Astrocyte (in vitro differentiated cells and primary cell): ENCODE data around the gene CPPED1. TPM values are rescaled to one million over a fixed set of nuclear protein-coding genes. Genes with fewer than 3 reads are reported as not detected.

Experiments used
- DNase-seq: peaks from one replicate; pipeline ENCODE4 v3.0.0-alpha.2; 2010; ENCODE audit warnings: low read depth
- FAIRE-seq: peaks from 2 replicates; lab custom pipeline; 2011; peaks lifted over from hg19 to GRCh38; lab: Jason Lieb, UNC
- H2AFZ ChIP-seq: 2 replicates; pipeline ENCODE4 v1.6.0; 2012; ENCODE audit warnings: low read depth, low read length, inconsistent platforms
- H3K27ac ChIP-seq: 2 replicates; pipeline ENCODE4 v1.5.1; 2011; ENCODE audit warnings: low read depth, low read length, inconsistent platforms
- H3K27me3 ChIP-seq: 2 replicates; pipeline ENCODE4 v1.6.0; 2011; ENCODE audit warnings: low read length, inconsistent platforms; ENCODE audit not compliant: insufficient read depth
- H3K36me3 ChIP-seq: 2 replicates; pipeline ENCODE4 v1.5.1; 2011; ENCODE audit warnings: low read length, inconsistent platforms; ENCODE audit not compliant: insufficient read depth
- H3K4me1 ChIP-seq: 2 replicates; pipeline ENCODE4 v1.5.1; 2011; ENCODE audit warnings: low read length, inconsistent platforms; ENCODE audit not compliant: insufficient read depth
- H3K4me2 ChIP-seq: 2 replicates; pipeline ENCODE4 v1.6.0; 2012; ENCODE audit warnings: low read length, inconsistent platforms
- H3K4me3 ChIP-seq: 2 replicates; pipeline ENCODE4 v1.5.1; 2011; ENCODE audit warnings: low read depth, mild to moderate bottlenecking, low read length, inconsistent platforms; ENCODE audit not compliant: insufficient read depth
- H3K79me2 ChIP-seq: 2 replicates; pipeline ENCODE4 v1.6.0; 2012; ENCODE audit warnings: mild to moderate bottlenecking, low read length, inconsistent platforms; ENCODE audit not compliant: insufficient read depth
- H3K9ac ChIP-seq: 2 replicates; pipeline ENCODE4 v1.6.0; 2012; ENCODE audit warnings: mild to moderate bottlenecking, low read length, inconsistent platforms
- H3K9me3 ChIP-seq: 2 replicates; pipeline ENCODE4 v1.5.1; 2012; ENCODE audit warnings: low read depth, mild to moderate bottlenecking, low read length, inconsistent platforms; ENCODE audit not compliant: insufficient read depth
- H4K20me1 ChIP-seq: 2 replicates; pipeline ENCODE4 v1.6.0; 2012; ENCODE audit warnings: low read length, inconsistent platforms; ENCODE audit not compliant: insufficient read depth
- H3K27ac Mint-ChIP-seq: one replicate; pipeline ENCODE4 v1.8.0; 2021; ENCODE audit warnings: mild to moderate bottlenecking, mixed read lengths; ENCODE audit not compliant: unreplicated experiment
- H3K27me3 Mint-ChIP-seq: one replicate; pipeline ENCODE4 v1.8.0; 2021; ENCODE audit warnings: low read depth, mixed read lengths; ENCODE audit not compliant: unreplicated experiment
- H3K36me3 Mint-ChIP-seq: one replicate; pipeline ENCODE4 v1.8.0; 2021; ENCODE audit warnings: low read depth, mixed read lengths; ENCODE audit not compliant: unreplicated experiment
- H3K4me1 Mint-ChIP-seq: one replicate; pipeline ENCODE4 v1.8.0; 2021; ENCODE audit warnings: low read depth, mixed read lengths; ENCODE audit not compliant: unreplicated experiment
- H3K4me3 Mint-ChIP-seq: one replicate; pipeline ENCODE4 v1.8.0; 2021; ENCODE audit warnings: mild to moderate bottlenecking, moderate library complexity, mixed read lengths; ENCODE audit not compliant: unreplicated experiment
- H3K9me3 Mint-ChIP-seq: one replicate; pipeline ENCODE4 v1.8.0; 2021; ENCODE audit warnings: mild to moderate bottlenecking, mixed read lengths; ENCODE audit not compliant: unreplicated experiment
- CTCF ChIP-seq: IDR thresholded peaks from 2 replicates; pipeline ENCODE4 v1.5.1; 2011; ENCODE audit warnings: low read depth, mild to moderate bottlenecking, inconsistent platforms, low read length, moderate library complexity; ENCODE audit not compliant: insufficient read depth
- EZH2 ChIP-seq: IDR thresholded peaks from 2 replicates; pipeline ENCODE4 v1.6.1; 2012; ENCODE audit warnings: mild to moderate bottlenecking, low read length, inconsistent platforms; ENCODE audit not compliant: insufficient read depth
- total RNA-seq: library from RNA; stranded (reverse); gene quantifications from 2 replicates; pipeline ENCODE4 v1.2.1, GENCODE V29; 2021

The CPPED1 gene
- total RNA-seq, 1 donor from 2014 or later: 28.5 TPM

GRCh38 chr16:12811441-12812383 is 8.0 kb upstream of the CPPED1 start:
- H3K36me3 ChIP-seq: no peaks in the 10 kb centered on the region
- Mint-ChIP-seq H3K4me3 (no peak overlapping the region), H3K27ac (no peak overlapping the region), H3K27me3 (no peaks in the 10 kb centered on the region), H3K9me3 (peaks cover 7% of the 10 kb centered on the region), H3K36me3 (no peaks in the 10 kb centered on the region), H3K4me1 (no peaks in the 10 kb centered on the region)
- no peak overlapping the region for H2AFZ ChIP-seq
- H3K4me3 ChIP-seq: no peak overlapping the region
- no peak for TF ChIP-seq CTCF
- no peak for TF ChIP-seq EZH2
- no peak for DNase-seq
- no peaks in the 10 kb centered on the region for H3K27me3 ChIP-seq
- H3K4me1 ChIP-seq: no peaks in the 10 kb centered on the region
- no peaks in the 10 kb centered on the region for H3K79me2 ChIP-seq
- no peak overlapping the region for H3K27ac ChIP-seq
- H3K9me3 ChIP-seq: no peaks in the 10 kb centered on the region
- H3K4me2 ChIP-seq: no peak overlapping the region
- no peak for FAIRE-seq
- no peak overlapping the region for H3K9ac ChIP-seq
- H4K20me1 ChIP-seq: no peaks in the 10 kb centered on the region

- Histone ChIP-seq H3K9me3 (no peaks in the 10 kb centered on the region), H3K4me3 (no peak overlapping the region), H2AFZ (no peak overlapping the region), H3K4me2 (no peak overlapping the region), H3K27ac (no peak overlapping the region), H3K79me2 (peaks cover 20% of the 10 kb centered on the region), H3K27me3 (no peaks in the 10 kb centered on the region), H3K4me1 (peaks cover 21% of the 10 kb centered on the region), H3K36me3 (no peaks in the 10 kb centered on the region), H4K20me1 (no peaks in the 10 kb centered on the region), H3K9ac (no peak overlapping the region)
- FAIRE-seq (no peak), DNase-seq (no peak)
- Mint-ChIP-seq H3K36me3 (peaks cover 3% of the 10 kb centered on the region), H3K27ac (no peak overlapping the region), H3K27me3 (no peaks in the 10 kb centered on the region), H3K4me3 (peak overlapping the region; percentile 3), H3K4me1 (peaks cover 31% of the 10 kb centered on the region), H3K9me3 (peaks cover 2% of the 10 kb centered on the region)
- TF ChIP-seq EZH2: no peak
- TF ChIP-seq CTCF: no peak
Observed at GRCh38 chr16:12805066-12805465, 1.4 kb upstream of the CPPED1 start.

GRCh38 chr16:12804395-12804794 is 708 bp upstream of the CPPED1 start:
- Histone ChIP-seq H3K4me2 (peak overlapping the region; percentile 86), H3K4me3 (no peak overlapping the region), H3K27me3 (no peaks in the 10 kb centered on the region), H3K27ac (no peak overlapping the region), H3K9me3 (no peaks in the 10 kb centered on the region), H3K4me1 (peaks cover 21% of the 10 kb centered on the region), H3K36me3 (no peaks in the 10 kb centered on the region), H3K79me2 (peaks cover 25% of the 10 kb centered on the region), H2AFZ (no peak overlapping the region), H4K20me1 (no peaks in the 10 kb centered on the region), H3K9ac (no peak overlapping the region)
- H3K4me1 Mint-ChIP-seq: peaks cover 36% of the 10 kb centered on the region
- DNase-seq (no peak), FAIRE-seq (no peak)
- H3K36me3 Mint-ChIP-seq: peaks cover 3% of the 10 kb centered on the region
- H3K4me3 Mint-ChIP-seq: peak overlapping the region; percentile 3
- no peak for TF ChIP-seq CTCF
- no peak for TF ChIP-seq EZH2
- no peak overlapping the region for H3K27ac Mint-ChIP-seq
- H3K27me3 Mint-ChIP-seq: no peaks in the 10 kb centered on the region
- H3K9me3 Mint-ChIP-seq: peaks cover 2% of the 10 kb centered on the region
